ENCODE results near the gene MINDY1. TPM values are rescaled to one million over a fixed set of nuclear protein-coding genes. Genes with fewer than 3 reads are reported as not detected.

Gene MINDY1
- polyA plus RNA-seq, 3 donors: 11.5 to 25.0 (median 13.2) TPM

DNA sequence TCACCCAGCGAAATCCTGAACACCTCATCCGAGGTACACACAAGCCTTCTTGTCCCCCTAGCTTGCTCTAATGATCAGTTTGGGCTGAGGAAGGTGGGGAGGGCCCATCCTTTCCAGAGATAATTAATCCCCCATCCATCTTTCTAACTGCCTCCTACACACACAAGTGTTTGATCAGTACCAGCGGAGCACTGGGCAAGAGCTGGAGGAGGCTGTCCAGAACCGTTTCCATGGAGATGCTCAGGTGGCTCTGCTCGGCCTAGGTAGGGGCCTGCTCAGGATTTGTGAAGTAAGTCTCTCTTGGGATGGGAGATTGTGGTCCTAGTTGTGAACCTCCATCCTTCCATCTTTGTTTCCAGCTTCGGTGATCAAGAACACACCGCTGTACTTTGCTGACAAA lies 18.8 kb downstream of the MINDY1 start:
- no peak overlapping the region for H3K27ac Mint-ChIP-seq
- no peaks in the 10 kb centered on the region for H3K27me3 ChIP-seq (ENCODE audit: control insufficient read depth in 2 of 2, insufficient read depth in 2 of 2, low read length in 2 of 2)
- no peaks in the 10 kb centered on the region for H3K4me1 Mint-ChIP-seq

GRCh38 chr1:150985179-150985825 lies 21.4 kb downstream of the MINDY1 start:
- no peaks in the 10 kb centered on the region for H3K9me3 Mint-ChIP-seq
- no peak overlapping the region for H2AFZ ChIP-seq (ENCODE audit: insufficient read depth, low read depth, low read length, poor library complexity, severe bottlenecking)
- 94% methylated on average over 2 of the region's 2 CpGs for WGBS (ENCODE audit: insufficient coverage)
- no peaks in the 10 kb centered on the region for H3K27me3 ChIP-seq (ENCODE audit: control insufficient read depth in 2 of 2, insufficient read depth in 2 of 2, low read length in 2 of 2)
- no peaks in the 10 kb centered on the region for H3K4me1 ChIP-seq (ENCODE audit: control insufficient read depth in 1 of 2, insufficient read depth in 2 of 2, low read length in 2 of 2)
- no peak for DNase-seq
- peaks cover 0 to 1% of the 10 kb centered on the region in 2 donors for H3K36me3 Mint-ChIP-seq
- no peak for TF ChIP-seq CTCF (IDR thresholded peaks at IDR 0.05)
- no peak overlapping the region for H3K4me3 Mint-ChIP-seq
- H3K4me3 ChIP-seq (replicated peaks in 1 of 3; ENCODE audit: low read depth in 2 of 3, low read length in 3 of 3): no peak overlapping the region
- H3K79me2 ChIP-seq (ENCODE audit: insufficient read depth, low read length): no peaks in the 10 kb centered on the region
- H3K4me1 Mint-ChIP-seq: no peaks in the 10 kb centered on the region
- peak overlapping the region in 1 of 7 donors; percentile 65 for H3K27ac Mint-ChIP-seq
- intact Hi-C loops (cut with micrococcal nuclease): no loop called here
- H3K9ac ChIP-seq (ENCODE audit: insufficient read depth, low read length, poor library complexity, severe bottlenecking): no peak overlapping the region
- no peaks in the 10 kb centered on the region for H3K36me3 ChIP-seq (replicated peaks in 1 of 2; ENCODE audit: control insufficient read depth in 1 of 2, insufficient read depth in 2 of 2, low read length in 2 of 2)
- H3K9me3 ChIP-seq (replicated peaks in 1 of 2; ENCODE audit: control insufficient read depth in 1 of 2, insufficient read depth in 1 of 2, low read length in 2 of 2): no peaks in the 10 kb centered on the region
- no peak overlapping the region for H3K4me2 ChIP-seq (replicated peaks; ENCODE audit: extremely low read depth, low read length, poor library complexity, severe bottlenecking)
- H3K27ac ChIP-seq (ENCODE audit: low read depth in 1 of 2, low read length in 2 of 2): no peak overlapping the region
- peaks cover 0 to 1% (median 0%) of the 10 kb centered on the region in 3 donors for H3K27me3 Mint-ChIP-seq (ENCODE audit: low read depth in 3 of 3)
- H4K20me1 ChIP-seq (ENCODE audit: insufficient read depth, low read length): no peaks in the 10 kb centered on the region

More for the DNA sequence above, 18.8 kb downstream of the MINDY1 start:
- DNase-seq: no peak
- Mint-ChIP-seq H3K36me3 (peaks cover 0 to 1% of the 10 kb centered on the region in 2 donors), H3K9me3 (no peaks in the 10 kb centered on the region), H3K4me3 (no peak overlapping the region), H3K27me3 (ENCODE audit: low read depth in 3 of 3) (peaks cover 0 to 1% (median 0%) of the 10 kb centered on the region in 3 donors)
- H4K20me1 ChIP-seq (ENCODE audit: insufficient read depth, low read length): no peaks in the 10 kb centered on the region
- H3K9ac ChIP-seq (ENCODE audit: insufficient read depth, low read length, poor library complexity, severe bottlenecking): no peak overlapping the region
- H3K27ac ChIP-seq (ENCODE audit: low read depth in 1 of 2, low read length in 2 of 2): no peak overlapping the region
- no peaks in the 10 kb centered on the region for H3K36me3 ChIP-seq (replicated peaks in 1 of 2; ENCODE audit: control insufficient read depth in 1 of 2, insufficient read depth in 2 of 2, low read length in 2 of 2)
- H2AFZ ChIP-seq (ENCODE audit: insufficient read depth, low read depth, low read length, poor library complexity, severe bottlenecking): no peak overlapping the region
- no peak for TF ChIP-seq CTCF (IDR thresholded peaks at IDR 0.05)
- H3K4me1 ChIP-seq (ENCODE audit: control insufficient read depth in 1 of 2, insufficient read depth in 2 of 2, low read length in 2 of 2): no peaks in the 10 kb centered on the region
- no CpG with 5 or more reads among the region's 7 CpGs for WGBS (ENCODE audit: insufficient coverage)
- no peak overlapping the region for H3K4me2 ChIP-seq (replicated peaks; ENCODE audit: extremely low read depth, low read length, poor library complexity, severe bottlenecking)
- intact Hi-C loops (cut with micrococcal nuclease): no loop called here
- no peaks in the 10 kb centered on the region for H3K9me3 ChIP-seq (replicated peaks in 1 of 2; ENCODE audit: control insufficient read depth in 1 of 2, insufficient read depth in 1 of 2, low read length in 2 of 2)
- H3K79me2 ChIP-seq (ENCODE audit: insufficient read depth, low read length): no peaks in the 10 kb centered on the region
- no peak overlapping the region for H3K4me3 ChIP-seq (replicated peaks in 1 of 3; ENCODE audit: low read depth in 2 of 3, low read length in 3 of 3)
